GM23248 (cell line): ENCODE data around the gene SLC9C1.

Source experiments
- EZH2 ChIP-seq: fragments of 200-600 bp; sonication (generic); IDR thresholded peaks from 2 replicates; pipeline ENCODE4 v1.6.1; 2018; ENCODE audit warnings: antibody characterized with exemption, mild to moderate bottlenecking; ENCODE audit not compliant: insufficient read depth, poor library complexity, severe bottlenecking
- EZH2phosphoT487 ChIP-seq: fragments of 200-600 bp; sonication (generic); IDR thresholded peaks from 2 replicates; pipeline ENCODE4 v1.6.1; 2018; ENCODE audit warnings: antibody characterized with exemption, moderate library complexity, mild to moderate bottlenecking, low read depth; ENCODE audit not compliant: insufficient read depth

DNA sequence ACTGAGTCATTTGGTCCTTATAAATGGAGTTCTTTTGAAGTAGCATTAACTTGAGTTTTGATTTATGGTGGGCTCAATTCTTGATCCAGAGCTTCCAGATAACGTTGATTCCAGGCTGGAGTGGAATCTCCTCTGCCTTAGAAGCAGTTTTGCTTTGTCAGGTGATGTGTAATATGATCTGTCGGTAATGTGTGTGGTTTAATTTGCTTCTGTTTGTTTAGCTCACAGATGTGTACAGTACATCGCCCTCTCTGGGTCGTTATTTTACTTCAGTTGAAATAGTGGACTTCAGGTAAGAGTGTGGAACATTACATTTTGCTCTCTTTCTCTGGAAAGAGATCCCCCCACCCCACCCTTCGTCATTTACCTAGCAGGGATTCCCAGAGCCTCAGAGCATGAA, 184.7 kb downstream of the SLC9C1 start:
- TF ChIP-seq EZH2phosphoT487 (no peak), EZH2 (no peak)
